ENCODE results near the gene PAK6. TPM values are rescaled to one million over a fixed set of nuclear protein-coding genes. Genes with fewer than 3 reads are reported as not detected.

PAK6 gene
- total RNA-seq, 4 donors from 2014 or later: 2.3 to 5.0 (median 3.3) TPM; not detected in 1

DNA sequence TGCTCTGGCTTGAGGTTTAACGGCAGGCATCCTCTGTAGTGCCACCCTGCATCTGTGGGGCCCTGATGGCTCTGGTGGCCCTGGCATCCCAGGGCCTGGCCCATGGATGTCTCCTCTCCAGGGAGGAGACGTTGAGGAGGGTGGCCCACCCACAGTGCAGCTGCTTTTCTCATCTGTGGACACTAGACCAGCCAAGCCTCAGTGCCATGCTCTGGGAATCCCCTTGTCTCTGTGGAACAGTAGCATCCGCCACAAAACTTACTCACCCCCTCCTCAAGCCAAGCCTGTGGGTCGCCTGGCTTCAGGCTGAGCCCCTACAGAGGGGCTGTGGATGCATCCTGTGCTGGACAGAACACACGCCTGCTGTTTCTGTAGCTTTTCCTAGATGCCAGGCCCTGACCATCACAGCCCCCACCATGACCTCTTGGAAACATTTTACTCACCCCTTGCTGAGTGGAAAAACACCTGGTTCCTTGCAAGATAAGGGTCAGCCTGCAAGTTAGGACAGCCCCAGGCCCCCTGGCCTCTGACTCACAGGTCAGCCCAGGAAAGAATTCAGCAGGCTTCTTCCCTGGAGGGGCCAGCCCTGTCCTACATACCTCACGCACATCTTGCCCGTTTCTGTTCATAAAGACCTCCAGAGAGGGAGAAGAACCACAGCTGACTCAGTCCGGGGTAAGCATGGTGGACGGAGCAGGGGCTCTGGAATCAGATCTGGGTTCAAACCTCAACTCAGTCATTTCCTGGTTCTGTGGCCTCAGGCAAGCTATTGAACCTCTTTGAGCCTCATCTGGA, 19.0 kb downstream of the PAK6 start:
- H3K27me3 ChIP-seq: no peaks in the 10 kb centered on the region
- DNase-seq: no peak
- H3K9me3 ChIP-seq: no peaks in the 10 kb centered on the region
- TF ChIP-seq POLR2A (IDR thresholded peaks at IDR 0.05): no peak
- TF ChIP-seq, protein P1, sequence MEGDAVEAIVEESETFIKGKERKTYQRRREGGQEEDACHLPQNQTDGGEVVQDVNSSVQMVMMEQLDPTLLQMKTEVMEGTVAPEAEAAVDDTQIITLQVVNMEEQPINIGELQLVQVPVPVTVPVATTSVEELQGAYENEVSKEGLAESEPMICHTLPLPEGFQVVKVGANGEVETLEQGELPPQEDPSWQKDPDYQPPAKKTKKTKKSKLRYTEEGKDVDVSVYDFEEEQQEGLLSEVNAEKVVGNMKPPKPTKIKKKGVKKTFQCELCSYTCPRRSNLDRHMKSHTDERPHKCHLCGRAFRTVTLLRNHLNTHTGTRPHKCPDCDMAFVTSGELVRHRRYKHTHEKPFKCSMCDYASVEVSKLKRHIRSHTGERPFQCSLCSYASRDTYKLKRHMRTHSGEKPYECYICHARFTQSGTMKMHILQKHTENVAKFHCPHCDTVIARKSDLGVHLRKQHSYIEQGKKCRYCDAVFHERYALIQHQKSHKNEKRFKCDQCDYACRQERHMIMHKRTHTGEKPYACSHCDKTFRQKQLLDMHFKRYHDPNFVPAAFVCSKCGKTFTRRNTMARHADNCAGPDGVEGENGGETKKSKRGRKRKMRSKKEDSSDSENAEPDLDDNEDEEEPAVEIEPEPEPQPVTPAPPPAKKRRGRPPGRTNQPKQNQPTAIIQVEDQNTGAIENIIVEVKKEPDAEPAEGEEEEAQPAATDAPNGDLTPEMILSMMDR (IDR thresholded peaks at IDR 0.05): no peak
- H3K36me3 ChIP-seq: no peaks in the 10 kb centered on the region
- no peak overlapping the region for H3K4me3 ChIP-seq
- H3K27ac ChIP-seq: no peak overlapping the region
- intact Hi-C loops (cut with DNase I; ENCODE audit: low total_unique reads): no loop called here
- peaks cover 0 to 11% of the 10 kb centered on the region in 2 donors for H3K4me1 ChIP-seq

DNA sequence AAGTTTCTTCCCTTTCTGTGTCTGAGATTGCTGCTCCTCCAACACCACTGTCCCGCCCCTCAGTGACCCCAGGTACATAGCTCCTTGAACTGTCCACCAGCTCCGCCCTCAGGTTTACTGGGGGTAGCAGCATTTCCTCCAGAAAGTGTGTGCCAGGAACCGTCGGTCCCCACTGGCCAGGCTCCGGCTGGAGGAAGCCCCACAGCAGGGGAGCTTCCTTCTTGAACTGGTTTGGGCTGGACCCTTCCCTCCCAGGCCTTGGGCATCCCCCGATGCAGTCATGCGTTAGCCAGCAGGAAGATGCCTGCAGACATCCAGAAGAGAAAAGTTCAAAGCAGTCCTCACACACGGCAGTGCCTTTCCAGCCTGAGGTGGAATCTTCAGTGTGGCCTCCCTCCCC, 19.7 kb downstream of the PAK6 start:
- Histone ChIP-seq H3K27me3 (no peaks in the 10 kb centered on the region), H3K27ac (no peak overlapping the region), H3K4me3 (no peak overlapping the region), H3K4me1 (peaks cover 0 to 10% of the 10 kb centered on the region in 2 donors), H3K36me3 (no peaks in the 10 kb centered on the region), H3K9me3 (no peaks in the 10 kb centered on the region)
- TF ChIP-seq POLR2A (IDR thresholded peaks at IDR 0.05): no peak
- TF ChIP-seq, protein P1 (IDR thresholded peaks at IDR 0.05): no peak
- DNase-seq: no peak
- intact Hi-C loops (cut with DNase I; ENCODE audit: low total_unique reads): no loop called here

DNA sequence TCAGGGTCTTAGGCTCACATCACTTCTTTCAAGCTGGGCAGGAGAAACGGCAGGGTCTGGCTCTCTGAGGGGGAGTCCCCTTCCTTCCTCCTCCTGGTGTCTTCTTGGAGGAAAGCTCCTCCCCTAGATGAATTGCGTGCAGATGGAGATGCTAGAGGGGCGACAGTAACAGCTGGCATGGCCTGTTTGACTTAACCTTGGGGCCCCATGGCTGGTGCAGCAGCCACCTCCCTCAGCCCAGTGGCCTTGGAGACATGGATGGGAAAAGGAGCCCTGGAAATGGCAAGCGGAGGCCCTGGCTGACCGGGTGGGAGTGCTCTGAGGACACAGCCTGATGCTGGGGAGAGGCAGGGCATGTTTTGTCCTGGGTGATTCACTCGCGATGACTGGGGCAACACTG, 20.2 kb downstream of the PAK6 start:
- Histone ChIP-seq H3K9me3 (no peaks in the 10 kb centered on the region), H3K27me3 (no peaks in the 10 kb centered on the region), H3K4me1 (peaks cover 0 to 11% of the 10 kb centered on the region in 2 donors), H3K27ac (no peak overlapping the region), H3K4me3 (no peak overlapping the region), H3K36me3 (no peaks in the 10 kb centered on the region)
- TF ChIP-seq POLR2A (IDR thresholded peaks at IDR 0.05): no peak
- TF ChIP-seq, protein P1 (IDR thresholded peaks at IDR 0.05): no peak
- intact Hi-C loops (cut with DNase I; ENCODE audit: low total_unique reads): no loop called here
- DNase-seq: no peak

DNA sequence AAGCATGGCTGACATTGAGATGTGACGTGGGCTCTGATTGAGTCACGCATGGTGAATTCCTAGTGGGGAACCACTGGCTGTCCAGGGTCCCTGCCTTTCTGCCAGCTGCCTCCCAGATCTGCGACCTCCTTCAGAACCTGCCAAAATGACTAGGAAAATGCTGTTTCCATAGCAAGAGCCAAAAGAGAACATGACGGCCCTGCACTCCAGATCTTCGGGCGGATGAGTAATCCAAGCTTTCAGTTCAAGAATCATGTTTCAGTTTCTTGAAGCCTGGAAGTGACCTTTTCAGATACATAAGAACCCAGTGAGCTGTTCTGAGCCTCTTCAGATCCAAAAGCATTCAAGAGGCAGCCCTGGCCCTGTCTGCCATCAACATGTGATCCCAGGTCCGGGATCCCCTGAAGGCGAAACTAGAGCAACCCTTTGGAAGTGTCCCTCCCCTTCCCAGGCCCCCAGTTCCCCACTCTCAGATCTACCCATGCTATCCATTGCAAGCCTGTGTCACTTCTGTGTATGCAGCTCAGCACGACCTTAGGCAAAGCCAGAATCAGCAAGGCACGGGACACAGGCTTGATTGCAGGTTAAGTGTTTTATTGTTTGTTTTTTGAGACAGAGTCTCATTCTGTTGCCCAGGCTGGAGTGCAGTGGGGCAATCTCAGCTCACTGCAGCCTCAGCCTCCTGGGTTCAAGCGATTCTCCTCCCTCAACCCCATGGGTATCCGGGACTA, 24.3 kb downstream of the PAK6 start:
- intact Hi-C loops (cut with DNase I; ENCODE audit: low total_unique reads): no loop called here

More for the DNA sequence above, 24.3 kb downstream of the PAK6 start:
- TF ChIP-seq, protein P1 (IDR thresholded peaks at IDR 0.05): no peak
- no peak for TF ChIP-seq POLR2A (IDR thresholded peaks at IDR 0.05)
- Histone ChIP-seq H3K27me3 (no peaks in the 10 kb centered on the region), H3K36me3 (no peaks in the 10 kb centered on the region), H3K4me3 (no peak overlapping the region), H3K27ac (peak overlapping the region; percentile 78 to 94), H3K9me3 (no peaks in the 10 kb centered on the region), H3K4me1 (peaks cover 0 to 25% of the 10 kb centered on the region in 2 donors)
- no peak for DNase-seq
